Left lung (tissue), 10 donors: ENCODE measurements around the gene AP5Z1. TPM values are rescaled to one million over a fixed set of nuclear protein-coding genes. Genes with fewer than 3 reads are reported as not detected.

Source experiments
- ATAC-seq: fragments of 200-7000 bp; cut with Tn5 transposase; one replicate; pipeline ENCODE4 v1.9.1; 2020; ENCODE audit warnings: moderate library complexity
- DNase-seq, 4 donors: peaks; one replicate each; pipeline ENCODE4 v3.0.0-alpha.2; 2013 to 2020
- H3K27ac ChIP-seq, 2 donors: fragments of 200-600 bp; sonication (generic) in 1 of 2; one replicate each; pipeline versions ENCODE4 v1.5.0 to v1.8.0; 2020 to 2021
- H3K27me3 ChIP-seq, 2 donors: fragments of 200-600 bp; sonication (generic) in 1 of 2; one replicate each; pipeline versions ENCODE4 v1.5.0 to v1.8.0; 2020 to 2021
- H3K36me3 ChIP-seq, 2 donors: fragments of 200-600 bp; sonication (generic) in 1 of 2; one replicate each; pipeline versions ENCODE4 v1.5.0 to v1.8.0; 2020 to 2021
- H3K4me1 ChIP-seq, 2 donors: fragments of 200-600 bp; one replicate each; pipeline ENCODE4 v1.8.0; 2021
- H3K4me3 ChIP-seq, 2 donors: fragments of 200-600 bp; sonication (generic) in 1 of 2; one replicate each; pipeline versions ENCODE4 v1.5.0 to v1.8.0; 2020 to 2021; ENCODE audit warnings: mild to moderate bottlenecking in 1 of 2
- H3K9me3 ChIP-seq, 2 donors: fragments of 200-600 bp; sonication (generic) in 1 of 2; one replicate each; pipeline versions ENCODE4 v1.5.0 to v1.8.0; 2020 to 2021
- intact Hi-C, 2 donors: fragments of 100-400 bp; cut with DNase I; formaldehyde crosslinking; loops; one replicate each; pipeline versions ENCODE4 v1.11.2 to v1.14.2; 2022
- polyA plus RNA-seq, 6 donors: library from polyadenylated mRNA; unstranded; fragments of 120-200 nt; gene quantifications; one replicate each; pipeline ENCODE4 v1.2.1, GENCODE V29; 2013; ENCODE audit not compliant: insufficient read length in 6 of 6
- total RNA-seq, 2 donors: library from RNA; stranded (reverse); fragmentation: NEBNext Ultra II Directional; extraction: Animal tissue kit (Norgen Biotek cat#: 25700); gene quantifications; one replicate each; pipeline ENCODE4 v1.2.1, GENCODE V29; 2021
- TF ChIP-seq, protein P1 (sequence below), 2 donors: fragments of 200-600 bp; sonication (generic) in 1 of 2; IDR thresholded peaks; one replicate each; pipeline versions ENCODE4 v1.5.0 to v1.8.0; 2021; ENCODE audit warnings: antibody characterized with exemption in 2 of 2
- donor health status: DM: no; HTN: yes; CAD: no.
- donor health status: DM: no; HTN: no; CAD: no.

The AP5Z1 gene
- total and polyA plus RNA-seq, 8 donors: 16.9 to 49.5 (median 22.5) TPM

DNA sequence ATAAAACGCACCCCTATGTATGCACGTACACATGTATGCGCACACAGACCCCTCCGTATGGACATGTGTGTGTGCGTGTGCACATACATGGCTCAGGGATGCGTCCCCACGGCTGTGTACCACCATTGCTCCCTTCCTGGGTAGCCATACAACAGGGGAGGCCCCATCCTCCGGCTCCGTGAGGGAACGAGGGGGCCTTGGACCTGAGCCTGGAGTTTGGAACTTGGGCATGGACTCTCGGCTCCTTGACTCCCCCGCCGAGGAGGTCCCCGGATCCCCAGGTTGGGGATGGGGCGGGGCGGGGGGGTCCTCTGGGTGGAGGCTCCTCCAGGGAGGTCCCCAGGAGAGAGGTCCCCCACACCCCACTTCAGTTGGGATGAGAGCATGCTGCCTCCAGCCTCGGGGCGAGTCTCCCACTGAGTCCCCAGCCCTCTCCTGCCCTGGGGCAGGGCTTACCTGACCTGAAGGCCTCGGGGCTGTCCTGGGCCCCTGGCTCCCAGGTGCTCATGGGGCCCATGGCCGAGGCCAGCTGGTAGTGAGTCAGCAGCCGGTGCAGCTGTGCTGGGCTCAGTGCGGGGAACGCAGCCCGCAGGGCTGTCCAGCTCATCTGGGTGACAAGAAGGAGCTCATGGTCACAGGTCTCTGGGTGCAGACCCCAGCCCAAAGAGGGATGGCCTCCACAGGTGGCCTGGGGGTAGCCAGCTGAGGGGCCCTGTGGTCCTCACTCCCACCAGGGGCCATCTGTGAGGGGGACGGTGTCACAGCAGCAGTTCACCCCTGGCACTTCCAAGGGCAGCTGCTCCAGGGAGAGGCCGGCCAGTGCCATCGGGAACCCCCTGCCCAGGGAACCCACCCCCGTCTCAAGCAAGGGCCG is 29.9 kb downstream of the AP5Z1 start:
- Histone ChIP-seq H3K9me3 (no peaks in the 10 kb centered on the region), H3K4me1 (peaks cover 0 to 5% of the 10 kb centered on the region in 2 donors), H3K27ac (no peak overlapping the region), H3K27me3 (peaks cover 0 to 30% of the 10 kb centered on the region in 2 donors), H3K4me3 (no peak overlapping the region), H3K36me3 (no peaks in the 10 kb centered on the region)
- intact Hi-C loops: no loop called here
- TF ChIP-seq, protein P1, sequence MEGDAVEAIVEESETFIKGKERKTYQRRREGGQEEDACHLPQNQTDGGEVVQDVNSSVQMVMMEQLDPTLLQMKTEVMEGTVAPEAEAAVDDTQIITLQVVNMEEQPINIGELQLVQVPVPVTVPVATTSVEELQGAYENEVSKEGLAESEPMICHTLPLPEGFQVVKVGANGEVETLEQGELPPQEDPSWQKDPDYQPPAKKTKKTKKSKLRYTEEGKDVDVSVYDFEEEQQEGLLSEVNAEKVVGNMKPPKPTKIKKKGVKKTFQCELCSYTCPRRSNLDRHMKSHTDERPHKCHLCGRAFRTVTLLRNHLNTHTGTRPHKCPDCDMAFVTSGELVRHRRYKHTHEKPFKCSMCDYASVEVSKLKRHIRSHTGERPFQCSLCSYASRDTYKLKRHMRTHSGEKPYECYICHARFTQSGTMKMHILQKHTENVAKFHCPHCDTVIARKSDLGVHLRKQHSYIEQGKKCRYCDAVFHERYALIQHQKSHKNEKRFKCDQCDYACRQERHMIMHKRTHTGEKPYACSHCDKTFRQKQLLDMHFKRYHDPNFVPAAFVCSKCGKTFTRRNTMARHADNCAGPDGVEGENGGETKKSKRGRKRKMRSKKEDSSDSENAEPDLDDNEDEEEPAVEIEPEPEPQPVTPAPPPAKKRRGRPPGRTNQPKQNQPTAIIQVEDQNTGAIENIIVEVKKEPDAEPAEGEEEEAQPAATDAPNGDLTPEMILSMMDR (IDR thresholded peaks at IDR 0.05): no peak
- no peak for ATAC-seq
- DNase-seq: peak in 1 of 4 donors; percentile 73

DNA sequence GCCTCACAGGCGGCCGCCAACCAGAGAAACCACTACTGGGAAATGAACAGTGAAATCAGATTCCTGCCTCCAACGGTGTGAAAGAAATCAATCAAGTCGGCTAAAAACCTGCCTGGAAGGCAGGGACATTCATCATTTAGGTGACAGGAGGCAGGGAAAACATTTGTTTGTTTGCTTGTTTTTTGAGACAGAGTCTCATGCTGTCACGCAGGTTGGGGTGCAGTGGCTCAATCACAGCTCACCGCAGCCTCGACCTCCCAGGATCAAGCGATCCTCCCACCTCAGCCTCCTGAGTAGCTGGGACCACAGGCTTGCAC is 30.5 kb downstream of the AP5Z1 start:
- Histone ChIP-seq H3K36me3 (no peaks in the 10 kb centered on the region), H3K9me3 (no peaks in the 10 kb centered on the region), H3K27ac (no peak overlapping the region), H3K27me3 (peaks cover 0 to 36% of the 10 kb centered on the region in 2 donors), H3K4me3 (no peak overlapping the region), H3K4me1 (peaks cover 0 to 5% of the 10 kb centered on the region in 2 donors)
- intact Hi-C loops: no loop called here
- TF ChIP-seq, protein P1 (IDR thresholded peaks at IDR 0.05): no peak
- ATAC-seq (no peak), DNase-seq (no peak)

DNA sequence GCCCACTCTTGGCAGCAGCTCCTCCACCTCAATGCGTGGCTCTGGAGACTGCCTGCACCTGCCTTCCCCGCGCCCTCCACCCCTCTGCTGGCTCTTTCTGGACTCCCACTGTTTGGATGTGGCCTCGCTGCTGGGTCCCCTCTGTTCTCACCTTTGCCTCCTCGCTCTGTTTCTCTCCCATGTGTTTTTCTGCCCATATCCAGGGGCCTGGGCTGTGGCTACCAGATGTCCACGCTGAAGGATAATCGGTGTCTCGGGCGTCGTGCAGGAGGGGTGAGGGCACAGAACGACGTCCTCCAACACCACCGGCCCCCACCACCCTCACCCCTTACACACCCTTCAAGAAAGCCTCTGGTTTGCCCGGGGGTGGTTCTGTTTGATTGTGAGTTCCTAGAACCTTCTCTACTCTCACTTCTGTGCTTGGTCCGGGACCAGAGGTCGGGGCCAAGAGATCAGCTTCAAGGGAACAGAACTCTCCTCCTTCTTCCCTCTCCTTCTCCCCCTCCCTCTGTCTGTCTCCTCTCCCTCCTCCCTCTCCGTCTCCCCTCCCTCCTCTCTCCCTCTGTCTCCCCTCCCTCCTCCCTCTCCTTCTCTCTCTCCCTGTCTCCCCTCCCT is 31.7 kb downstream of the AP5Z1 start:
- ATAC-seq: no peak
- no peak overlapping the region for H3K27ac ChIP-seq
- TF ChIP-seq, protein P1 (IDR thresholded peaks at IDR 0.05): no peak

DNA sequence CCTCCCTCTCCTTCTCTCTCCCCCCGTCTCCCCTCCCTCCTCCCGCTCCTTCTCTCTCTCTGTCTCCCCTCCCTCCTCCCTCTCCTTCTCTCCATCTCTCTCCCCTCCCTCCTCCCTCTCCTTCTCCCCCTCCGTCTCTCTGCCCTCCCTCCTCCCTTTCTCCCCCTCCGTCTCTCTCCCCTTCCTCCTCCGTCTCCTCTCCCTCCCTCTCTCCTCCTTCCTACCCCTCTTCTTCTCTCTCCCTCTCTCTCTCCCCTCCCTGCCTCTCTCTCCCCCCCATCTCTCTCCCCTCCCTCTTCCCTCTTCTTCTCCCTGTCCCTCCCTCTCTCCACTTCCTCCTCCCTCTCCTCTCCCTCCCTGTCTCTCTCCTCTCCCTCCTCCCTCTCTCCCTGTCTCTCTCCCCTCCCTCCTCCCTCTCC is 32.2 kb downstream of the AP5Z1 start:
- ATAC-seq (no peak), DNase-seq (no peak)
- no peak overlapping the region for H3K27ac ChIP-seq
- TF ChIP-seq, protein P1 (IDR thresholded peaks at IDR 0.05): no peak
- no peaks in the 10 kb centered on the region for H3K9me3 ChIP-seq
- intact Hi-C loops: no loop called here
- H3K36me3 ChIP-seq: no peaks in the 10 kb centered on the region
- H3K27me3 ChIP-seq: peaks cover 0 to 36% of the 10 kb centered on the region in 2 donors
- H3K4me1 ChIP-seq: peaks cover 0 to 5% of the 10 kb centered on the region in 2 donors
- no peak overlapping the region for H3K4me3 ChIP-seq

More for the DNA sequence above, 31.7 kb downstream of the AP5Z1 start:
- Histone ChIP-seq H3K9me3 (no peaks in the 10 kb centered on the region), H3K4me3 (no peak overlapping the region), H3K27me3 (peaks cover 0 to 36% of the 10 kb centered on the region in 2 donors), H3K36me3 (no peaks in the 10 kb centered on the region), H3K4me1 (peaks cover 0 to 5% of the 10 kb centered on the region in 2 donors)
- no peak for DNase-seq
- intact Hi-C loops: no loop called here

DNA sequence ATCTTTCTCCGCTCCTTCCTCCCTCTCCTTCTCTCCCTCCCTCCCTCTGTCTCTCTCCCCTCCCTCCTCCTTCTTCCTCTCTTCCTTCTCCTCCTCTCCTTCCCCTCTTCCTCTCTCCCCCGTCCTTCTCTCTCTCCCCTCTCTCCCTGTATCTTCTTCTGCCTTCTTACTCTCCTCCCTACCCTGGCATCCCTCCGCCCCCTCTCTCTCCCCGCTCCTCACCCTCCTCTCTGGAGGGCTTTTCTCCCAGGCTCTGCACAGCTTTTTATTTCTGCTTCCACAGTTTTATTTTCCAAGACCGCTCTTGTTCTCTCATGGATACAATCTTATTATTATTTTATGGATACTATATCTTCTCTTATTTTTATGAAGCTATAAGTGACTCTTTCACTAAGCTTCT is 32.6 kb downstream of the AP5Z1 start:
- no peak overlapping the region for H3K4me3 ChIP-seq
- no peaks in the 10 kb centered on the region for H3K36me3 ChIP-seq
- ATAC-seq: no peak
- peaks cover 0 to 5% of the 10 kb centered on the region in 2 donors for H3K4me1 ChIP-seq
- peaks cover 0 to 36% of the 10 kb centered on the region in 2 donors for H3K27me3 ChIP-seq
- intact Hi-C loops: no loop called here
- no peak for DNase-seq
- H3K9me3 ChIP-seq: no peaks in the 10 kb centered on the region
- TF ChIP-seq, protein P1 (IDR thresholded peaks at IDR 0.05): no peak
- H3K27ac ChIP-seq: no peak overlapping the region
